HG03196 (cell line): ENCODE results near the gene NAPG.
"Not testable (repeated sequence)": the region's sequence is repeated elsewhere in the genome, so short reads cannot be mapped to it uniquely, and the experiment has no call there.

Experiments
- ATAC-seq: cut with Tn5 transposase; IDR thresholded peaks from one replicate; pipeline ENCODE4 v1.9.1; 2021; ENCODE audit not compliant: unreplicated experiment

The NAPG gene

GRCh38 chr18:10577842-10578572 lies 52.2 kb downstream of the NAPG start:
- not testable (repeated sequence) for ATAC-seq

- ATAC-seq: not testable (repeated sequence)
Measured at GRCh38 chr18:10578573-10578899, 52.7 kb downstream of the NAPG start.

DNA sequence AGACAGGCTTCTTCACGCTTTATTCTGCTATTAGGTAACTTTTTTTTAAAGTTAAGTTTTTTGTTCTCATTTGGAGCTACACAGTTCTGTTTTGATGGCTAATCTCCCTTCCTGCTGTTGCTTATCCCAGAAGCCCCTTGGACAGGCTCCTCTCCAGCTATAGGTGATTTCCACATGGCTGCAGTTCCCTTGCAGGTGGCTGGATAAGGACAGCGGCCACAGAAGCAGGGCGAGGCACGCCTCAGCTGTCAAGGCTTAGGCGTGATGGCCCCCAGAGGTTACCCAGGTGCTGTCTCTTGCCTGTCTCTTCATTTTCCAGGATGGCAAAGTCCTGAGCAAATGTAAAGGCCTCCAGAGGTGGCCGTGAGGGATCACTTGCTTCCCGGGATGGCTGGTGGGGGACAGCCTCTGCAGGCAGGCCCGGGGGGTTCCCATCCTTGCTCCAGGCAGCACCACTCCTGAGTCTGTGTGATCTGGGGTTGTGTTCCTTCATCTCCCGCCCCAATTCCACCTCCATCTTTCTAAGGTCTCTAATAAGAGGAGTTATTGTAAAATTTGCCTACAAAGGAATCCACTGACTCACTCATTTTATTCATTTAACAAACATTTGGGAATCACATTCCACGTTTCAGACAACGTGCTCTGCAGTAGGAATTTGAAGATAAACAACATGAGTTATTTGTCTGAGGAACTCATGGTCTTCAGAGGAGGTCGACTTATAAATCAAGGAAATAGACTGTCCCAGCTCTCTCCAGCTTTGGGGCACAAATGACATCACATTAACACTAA lies 53.4 kb downstream of the NAPG start:
- no peak for ATAC-seq

GRCh38 chr18:10580215-10580614 lies 54.4 kb downstream of the NAPG start:
- ATAC-seq: no peak

DNA sequence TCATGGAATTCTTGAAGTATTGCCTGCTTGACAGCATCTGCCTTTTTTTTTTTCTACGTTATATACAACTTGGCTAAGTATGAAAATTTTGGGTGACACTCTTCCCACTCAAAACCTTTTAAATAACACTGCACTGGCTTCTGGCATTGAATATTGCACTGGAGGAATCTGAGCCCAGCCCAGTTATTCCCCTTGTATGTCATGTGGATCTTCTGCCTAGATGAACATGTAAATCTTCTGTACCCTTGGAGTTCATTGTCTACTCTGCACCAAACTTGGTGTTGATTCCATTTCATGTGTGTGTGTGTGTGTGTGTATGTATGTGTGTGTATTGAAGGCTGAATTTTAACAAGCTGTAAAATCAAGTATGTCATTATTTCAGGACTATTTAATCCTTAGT lies 59.4 kb downstream of the NAPG start:
- ATAC-seq: no peak

DNA sequence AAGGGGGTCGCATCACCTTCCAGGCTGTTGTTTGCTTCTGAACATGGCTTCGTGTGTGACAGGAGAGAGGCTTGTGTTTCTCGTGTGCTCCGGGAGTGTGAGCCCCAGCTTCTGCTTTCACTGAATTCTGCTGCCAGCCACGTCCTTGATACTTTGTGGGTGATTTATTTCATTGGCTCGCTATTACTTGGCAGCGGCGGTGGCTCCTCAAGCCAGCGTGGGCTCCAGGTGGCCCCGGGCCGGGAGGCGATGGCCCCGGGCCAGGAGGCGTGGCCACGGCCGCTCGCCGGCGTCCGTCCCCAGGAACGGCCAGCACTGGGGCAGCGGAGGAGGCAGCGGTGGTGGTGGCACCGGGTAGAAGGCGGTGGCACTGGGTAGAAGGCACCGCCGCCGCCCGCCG lies 63.1 kb downstream of the NAPG start:
- no peak for ATAC-seq

- no peak for ATAC-seq
Measured at GRCh38 chr18:10590412-10590811, 64.6 kb downstream of the NAPG start.

GRCh38 chr18:10591896-10592295 lies 66.1 kb downstream of the NAPG start:
- no peak for ATAC-seq

DNA sequence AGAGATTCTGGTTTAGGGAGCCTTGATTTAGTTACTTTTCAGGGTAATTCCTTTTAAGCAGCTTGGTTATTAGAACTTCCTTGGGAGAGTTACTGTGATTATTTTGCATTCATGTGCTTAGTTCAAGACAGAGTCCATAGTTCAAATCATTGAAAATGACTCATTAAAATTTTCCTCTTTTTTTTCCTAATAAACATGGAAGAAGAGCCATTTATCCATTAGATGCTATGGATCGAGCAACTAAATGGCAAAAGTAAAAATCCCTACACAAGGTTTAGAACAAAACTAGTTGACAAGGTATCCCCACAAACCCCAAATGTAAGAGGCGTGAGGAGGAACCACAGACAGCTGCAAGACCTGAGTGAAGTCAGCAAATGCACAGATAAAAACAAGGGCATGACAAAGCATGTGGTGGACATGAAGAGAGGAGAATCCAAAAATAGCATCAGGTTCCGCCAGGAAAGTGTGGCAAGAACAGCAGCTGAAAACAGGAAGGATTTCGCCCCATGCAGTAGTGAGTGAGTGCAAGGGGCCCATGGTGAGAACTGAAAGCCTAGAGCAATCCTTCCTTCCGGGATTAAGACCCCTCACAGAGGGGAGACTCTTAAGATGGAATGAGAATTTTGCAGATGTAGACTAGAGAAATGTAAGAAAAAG lies 67.7 kb downstream of the NAPG start:
- ATAC-seq: not testable (repeated sequence)

GRCh38 chr18:10595917-10596316 lies 70.1 kb downstream of the NAPG start:
- not testable (repeated sequence) for ATAC-seq

- ATAC-seq: not testable (repeated sequence)
Measured at GRCh38 chr18:10597695-10598094, 71.9 kb downstream of the NAPG start.

GRCh38 chr18:10600701-10601100 lies 74.9 kb downstream of the NAPG start:
- ATAC-seq: not testable (repeated sequence)
